ENCODE results near the gene FOSB. TPM values are rescaled to one million over a fixed set of nuclear protein-coding genes. Genes with fewer than 3 reads are reported as not detected.
A peak's percentile ranks its signal among the peaks of the same experiment; 100 is the strongest.

Gene FOSB
- total RNA-seq, 1 experiment from 2014 or later: 4.0 TPM

- no peaks in the 10 kb centered on the region for H3K9me3 ChIP-seq (ENCODE audit: low read length)
- no peak for DNase-seq
- H2AFZ ChIP-seq (ENCODE audit: low read length): no peak overlapping the region; the same call in 1 of the 2 replicates
- H3K27ac ChIP-seq (ENCODE audit: low read length): no peak overlapping the region
- H3K79me2 ChIP-seq (ENCODE audit: low read length): no peaks in the 10 kb centered on the region
- no peak overlapping the region for H3K4me2 ChIP-seq (ENCODE audit: low read depth, low read length, poor library complexity, severe bottlenecking)
- H3K4me3 ChIP-seq (ENCODE audit: low read length): no peak overlapping the region
- 0 out of 2 replicates have a peak, but pooled peaks cover 3% of the 10 kb centered on the region for H3K27me3 ChIP-seq (ENCODE audit: low read length)
- H3K36me3 ChIP-seq (ENCODE audit: insufficient read depth, low read length): no peaks in the 10 kb centered on the region
- peak overlapping the region; percentile 17; the same call in 1 of the 2 replicates for H3K9ac ChIP-seq (ENCODE audit: low read length)
- H3K4me1 ChIP-seq (ENCODE audit: low read length): peaks cover 23% of the 10 kb centered on the region
- no peaks in the 10 kb centered on the region for H3K9me2 ChIP-seq (replicated peaks; ENCODE audit: insufficient read depth, low read length)
- no peaks in the 10 kb centered on the region for H4K20me1 ChIP-seq (ENCODE audit: insufficient read depth, low read depth, low read length)
These were observed 11.9 kb upstream of the FOSB start for GRCh38 chr19:45455707-45456499.

- H2AFZ ChIP-seq (ENCODE audit: low read length): no peak overlapping the region; the same call in 1 of the 2 replicates
- no peak overlapping the region for H3K9ac ChIP-seq (ENCODE audit: low read length)
These were observed 11.3 kb upstream of the FOSB start for GRCh38 chr19:45456500-45456815.

GRCh38 chr19:45457776-45458175, 10.0 kb upstream of the FOSB start:
- no peak overlapping the region for H3K4me3 ChIP-seq (ENCODE audit: low read length)
- peaks cover 16% of the 10 kb centered on the region for H3K4me1 ChIP-seq (ENCODE audit: low read length)

More at GRCh38 chr19:45456500-45456815, 11.3 kb upstream of the FOSB start:
- H3K27me3 ChIP-seq (ENCODE audit: low read length): 0 out of 2 replicates have a peak, but pooled peaks cover under 1% of the 10 kb centered on the region
- H3K4me2 ChIP-seq (ENCODE audit: low read depth, low read length, poor library complexity, severe bottlenecking): no peak overlapping the region
- no peak overlapping the region for H3K27ac ChIP-seq (ENCODE audit: low read length)
- H3K36me3 ChIP-seq (ENCODE audit: insufficient read depth, low read length): no peaks in the 10 kb centered on the region
- no peaks in the 10 kb centered on the region for H3K79me2 ChIP-seq (ENCODE audit: low read length)
- H3K4me1 ChIP-seq (ENCODE audit: low read length): peaks cover 20% of the 10 kb centered on the region
- no peak overlapping the region for H3K4me3 ChIP-seq (ENCODE audit: low read length)
- H3K9me3 ChIP-seq (ENCODE audit: low read length): no peaks in the 10 kb centered on the region
- DNase-seq: no peak
- H4K20me1 ChIP-seq (ENCODE audit: insufficient read depth, low read depth, low read length): no peaks in the 10 kb centered on the region
- no peaks in the 10 kb centered on the region for H3K9me2 ChIP-seq (replicated peaks; ENCODE audit: insufficient read depth, low read length)

GRCh38 chr19:45460807-45461347, 6.9 kb upstream of the FOSB start:
- no peaks in the 10 kb centered on the region for H3K36me3 ChIP-seq (ENCODE audit: insufficient read depth, low read length)
- peaks cover 15% of the 10 kb centered on the region for H3K4me1 ChIP-seq (ENCODE audit: low read length)
- no peaks in the 10 kb centered on the region for H3K27me3 ChIP-seq (ENCODE audit: low read length)
- no peak overlapping the region for H3K27ac ChIP-seq (ENCODE audit: low read length)
- H3K9ac ChIP-seq (ENCODE audit: low read length): 0 out of 2 replicates have a peak overlapping the region, but pooled peaks have one; percentile 30
- no peaks in the 10 kb centered on the region for H4K20me1 ChIP-seq (ENCODE audit: insufficient read depth, low read depth, low read length)
- no peaks in the 10 kb centered on the region for H3K79me2 ChIP-seq (ENCODE audit: low read length)
- no peak overlapping the region for H2AFZ ChIP-seq (ENCODE audit: low read length)
- H3K4me3 ChIP-seq (ENCODE audit: low read length): no peak overlapping the region
- DNase-seq: no peak
- no peaks in the 10 kb centered on the region for H3K9me2 ChIP-seq (replicated peaks; ENCODE audit: insufficient read depth, low read length)
- H3K9me3 ChIP-seq (ENCODE audit: low read length): no peaks in the 10 kb centered on the region
- H3K4me2 ChIP-seq (ENCODE audit: low read depth, low read length, poor library complexity, severe bottlenecking): no peak overlapping the region

More at GRCh38 chr19:45457776-45458175, 10.0 kb upstream of the FOSB start:
- Histone ChIP-seq H4K20me1 (ENCODE audit: insufficient read depth, low read depth, low read length) (no peaks in the 10 kb centered on the region), H3K27me3 (ENCODE audit: low read length) (no peaks in the 10 kb centered on the region), H3K36me3 (ENCODE audit: insufficient read depth, low read length) (no peaks in the 10 kb centered on the region), H3K9me2 (replicated peaks; ENCODE audit: insufficient read depth, low read length) (no peaks in the 10 kb centered on the region), H3K9ac (ENCODE audit: low read length) (no peak overlapping the region), H3K9me3 (ENCODE audit: low read length) (no peaks in the 10 kb centered on the region), H3K79me2 (ENCODE audit: low read length) (no peaks in the 10 kb centered on the region), H2AFZ (ENCODE audit: low read length) (no peak overlapping the region), H3K4me2 (ENCODE audit: low read depth, low read length, poor library complexity, severe bottlenecking) (no peak overlapping the region), H3K27ac (ENCODE audit: low read length) (no peak overlapping the region)
- DNase-seq: no peak

GRCh38 chr19:45462174-45462573, 5.6 kb upstream of the FOSB start:
- no peaks in the 10 kb centered on the region for H3K27me3 ChIP-seq (ENCODE audit: low read length)
- no peaks in the 10 kb centered on the region for H3K9me2 ChIP-seq (replicated peaks; ENCODE audit: insufficient read depth, low read length)
- no peak overlapping the region for H3K4me3 ChIP-seq (ENCODE audit: low read length)
- peaks cover 11% of the 10 kb centered on the region for H3K4me1 ChIP-seq (ENCODE audit: low read length)
- H3K27ac ChIP-seq (ENCODE audit: low read length): no peak overlapping the region
- H3K9me3 ChIP-seq (ENCODE audit: low read length): no peaks in the 10 kb centered on the region
- peak; percentile 37 for DNase-seq
- H2AFZ ChIP-seq (ENCODE audit: low read length): no peak overlapping the region
- no peaks in the 10 kb centered on the region for H3K79me2 ChIP-seq (ENCODE audit: low read length)
- H3K36me3 ChIP-seq (ENCODE audit: insufficient read depth, low read length): no peaks in the 10 kb centered on the region
- no peak overlapping the region for H3K9ac ChIP-seq (ENCODE audit: low read length)
- H3K4me2 ChIP-seq (ENCODE audit: low read depth, low read length, poor library complexity, severe bottlenecking): no peak overlapping the region
- no peaks in the 10 kb centered on the region for H4K20me1 ChIP-seq (ENCODE audit: insufficient read depth, low read depth, low read length)

- Histone ChIP-seq H3K4me1 (ENCODE audit: low read length) (peaks cover 19% of the 10 kb centered on the region), H3K9me2 (replicated peaks; ENCODE audit: insufficient read depth, low read length) (no peaks in the 10 kb centered on the region), H3K27me3 (ENCODE audit: low read length) (no peaks in the 10 kb centered on the region), H3K36me3 (ENCODE audit: insufficient read depth, low read length) (no peaks in the 10 kb centered on the region), H4K20me1 (ENCODE audit: insufficient read depth, low read depth, low read length) (no peaks in the 10 kb centered on the region), H3K4me3 (ENCODE audit: low read length) (no peak overlapping the region), H3K9ac (ENCODE audit: low read length) (no peak overlapping the region), H2AFZ (ENCODE audit: low read length) (no peak overlapping the region), H3K79me2 (ENCODE audit: low read length) (0 out of 2 replicates have a peak, but pooled peaks cover 3% of the 10 kb centered on the region), H3K9me3 (ENCODE audit: low read length) (no peaks in the 10 kb centered on the region), H3K27ac (ENCODE audit: low read length) (no peak overlapping the region), H3K4me2 (ENCODE audit: low read depth, low read length, poor library complexity, severe bottlenecking) (no peak overlapping the region)
- no peak for DNase-seq
These were observed 4.6 kb upstream of the FOSB start for GRCh38 chr19:45463241-45463640.

- H3K36me3 ChIP-seq (ENCODE audit: insufficient read depth, low read length): no peaks in the 10 kb centered on the region
- 0 out of 2 replicates have a peak, but pooled peaks cover 7% of the 10 kb centered on the region for H3K79me2 ChIP-seq (ENCODE audit: low read length)
- no peaks in the 10 kb centered on the region for H4K20me1 ChIP-seq (ENCODE audit: insufficient read depth, low read depth, low read length)
- no peak for DNase-seq
- no peak overlapping the region for H3K4me3 ChIP-seq (ENCODE audit: low read length)
- H3K9me2 ChIP-seq (replicated peaks; ENCODE audit: insufficient read depth, low read length): no peaks in the 10 kb centered on the region
- H2AFZ ChIP-seq (ENCODE audit: low read length): no peak overlapping the region
- no peaks in the 10 kb centered on the region for H3K27me3 ChIP-seq (ENCODE audit: low read length)
- H3K27ac ChIP-seq (ENCODE audit: low read length): no peak overlapping the region
- H3K9ac ChIP-seq (ENCODE audit: low read length): no peak overlapping the region
- H3K4me2 ChIP-seq (ENCODE audit: low read depth, low read length, poor library complexity, severe bottlenecking): no peak overlapping the region
- H3K4me1 ChIP-seq (ENCODE audit: low read length): peaks cover 19% of the 10 kb centered on the region
- no peaks in the 10 kb centered on the region for H3K9me3 ChIP-seq (ENCODE audit: low read length)
These were observed 3.5 kb upstream of the FOSB start for GRCh38 chr19:45464274-45464673.

GRCh38 chr19:45464852-45465441, 2.8 kb upstream of the FOSB start:
- no peak overlapping the region for H2AFZ ChIP-seq (ENCODE audit: low read length)
- no peaks in the 10 kb centered on the region for H3K27me3 ChIP-seq (ENCODE audit: low read length)
- DNase-seq: no peak
- H4K20me1 ChIP-seq (ENCODE audit: insufficient read depth, low read depth, low read length): no peaks in the 10 kb centered on the region
- no peak overlapping the region for H3K27ac ChIP-seq (ENCODE audit: low read length)
- no peak overlapping the region for H3K4me2 ChIP-seq (ENCODE audit: low read depth, low read length, poor library complexity, severe bottlenecking)
- H3K4me3 ChIP-seq (ENCODE audit: low read length): no peak overlapping the region
- no peaks in the 10 kb centered on the region for H3K36me3 ChIP-seq (ENCODE audit: insufficient read depth, low read length)
- H3K9ac ChIP-seq (ENCODE audit: low read length): no peak overlapping the region
- no peaks in the 10 kb centered on the region for H3K9me2 ChIP-seq (replicated peaks; ENCODE audit: insufficient read depth, low read length)
- H3K9me3 ChIP-seq (ENCODE audit: low read length): no peaks in the 10 kb centered on the region
- H3K79me2 ChIP-seq (ENCODE audit: low read length): 0 out of 2 replicates have a peak, but pooled peaks cover 7% of the 10 kb centered on the region
- H3K4me1 ChIP-seq (ENCODE audit: low read length): peaks cover 25% of the 10 kb centered on the region
